Measurements from ENCODE around the gene NEURL1. TPM values are rescaled to one million over a fixed set of nuclear protein-coding genes. Genes with fewer than 3 reads are reported as not detected.

NEURL1 gene
- total RNA-seq, 1 experiment from 2014 or later = 1.7 TPM

DNA sequence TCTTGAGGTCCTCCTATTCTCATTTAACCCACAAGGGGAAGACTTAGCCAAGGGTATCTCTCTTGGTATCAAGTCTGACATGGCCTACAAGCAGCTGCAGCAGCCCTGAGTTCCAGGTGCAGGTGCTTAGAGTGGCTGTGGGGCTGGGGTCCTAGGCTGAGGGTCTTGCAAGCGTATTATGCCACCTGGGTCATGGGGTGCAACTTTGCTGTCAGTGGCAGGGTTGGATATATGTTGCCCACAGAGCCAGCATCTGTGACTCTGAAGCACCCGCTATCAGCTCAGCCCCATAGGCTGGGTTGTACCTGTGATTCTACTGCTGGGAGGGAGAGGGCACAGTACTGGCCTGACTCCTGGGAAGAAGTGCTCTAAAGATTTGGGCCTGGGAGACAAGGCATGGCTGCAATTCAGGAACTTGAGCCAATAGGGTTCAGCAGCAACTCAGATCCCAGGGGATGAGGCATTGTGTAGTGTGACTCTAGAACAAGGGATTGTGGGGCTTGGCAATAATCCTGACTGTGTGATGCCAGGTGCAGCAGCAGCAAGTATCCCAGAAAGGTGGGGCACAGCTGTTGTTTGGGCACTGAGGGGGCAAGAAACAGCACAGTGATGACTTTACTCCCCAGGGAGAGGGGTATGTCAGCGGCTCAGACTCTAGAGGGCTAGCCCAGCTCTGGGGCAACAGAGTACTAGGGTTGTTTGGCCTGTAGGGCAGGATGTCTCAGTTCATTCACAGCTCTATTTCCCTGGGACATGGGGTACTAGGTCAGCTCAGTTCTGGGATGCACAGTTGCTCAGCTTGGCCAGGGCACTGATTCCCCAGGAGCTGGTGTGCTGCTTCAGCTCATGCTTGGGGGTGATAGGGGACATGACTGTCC is 41.4 kb downstream of the NEURL1 start:
- DNase-seq = no peak
- TF ChIP-seq, protein P1, sequence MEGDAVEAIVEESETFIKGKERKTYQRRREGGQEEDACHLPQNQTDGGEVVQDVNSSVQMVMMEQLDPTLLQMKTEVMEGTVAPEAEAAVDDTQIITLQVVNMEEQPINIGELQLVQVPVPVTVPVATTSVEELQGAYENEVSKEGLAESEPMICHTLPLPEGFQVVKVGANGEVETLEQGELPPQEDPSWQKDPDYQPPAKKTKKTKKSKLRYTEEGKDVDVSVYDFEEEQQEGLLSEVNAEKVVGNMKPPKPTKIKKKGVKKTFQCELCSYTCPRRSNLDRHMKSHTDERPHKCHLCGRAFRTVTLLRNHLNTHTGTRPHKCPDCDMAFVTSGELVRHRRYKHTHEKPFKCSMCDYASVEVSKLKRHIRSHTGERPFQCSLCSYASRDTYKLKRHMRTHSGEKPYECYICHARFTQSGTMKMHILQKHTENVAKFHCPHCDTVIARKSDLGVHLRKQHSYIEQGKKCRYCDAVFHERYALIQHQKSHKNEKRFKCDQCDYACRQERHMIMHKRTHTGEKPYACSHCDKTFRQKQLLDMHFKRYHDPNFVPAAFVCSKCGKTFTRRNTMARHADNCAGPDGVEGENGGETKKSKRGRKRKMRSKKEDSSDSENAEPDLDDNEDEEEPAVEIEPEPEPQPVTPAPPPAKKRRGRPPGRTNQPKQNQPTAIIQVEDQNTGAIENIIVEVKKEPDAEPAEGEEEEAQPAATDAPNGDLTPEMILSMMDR (conservative IDR thresholded peaks at IDR 0.05; ENCODE audit: low read depth, low read length) = no peak
- TF ChIP-seq EZH2phosphoT487 (IDR thresholded peaks at IDR 0.05; ENCODE audit: borderline replicate concordance, low read length) (no peak), EZH2 (IDR thresholded peaks at IDR 0.05; ENCODE audit: low read length, unreplicated experiment) (no peak)
- Histone ChIP-seq H3K36me3 (ENCODE audit: low read depth, low read length) (no peaks in the 10 kb centered on the region), H3K4me3 (ENCODE audit: low read length) (no peak overlapping the region), H3K9me3 (ENCODE audit: low read length) (no peaks in the 10 kb centered on the region), H3K9ac (ENCODE audit: low read length) (no peak overlapping the region), H3K79me2 (ENCODE audit: low read length) (no peaks in the 10 kb centered on the region), H3K4me2 (ENCODE audit: low read length) (no peak overlapping the region), H3K27me3 (ENCODE audit: low read length) (no peaks in the 10 kb centered on the region), H3K27ac (ENCODE audit: low read length) (no peak overlapping the region), H3K9me2 (replicated peaks; ENCODE audit: low read length) (no peaks in the 10 kb centered on the region), H3K4me1 (ENCODE audit: insufficient read depth, low read length) (no peaks in the 10 kb centered on the region), H3F3A (ENCODE audit: low read length, unreplicated experiment) (no peaks in the 10 kb centered on the region), H4K20me1 (ENCODE audit: low read length) (no peaks in the 10 kb centered on the region), H2AFZ (ENCODE audit: low read length) (no peak overlapping the region)
- no TSS peak for BruUV-seq (replicated peaks)
- ChIA-PET CTCF (no interaction called here), POLR2A (ENCODE audit: unreplicated experiment) (no interaction called here)
- no peak for ATAC-seq
- intact Hi-C loops (cut with micrococcal nuclease) = no loop called here

DNA sequence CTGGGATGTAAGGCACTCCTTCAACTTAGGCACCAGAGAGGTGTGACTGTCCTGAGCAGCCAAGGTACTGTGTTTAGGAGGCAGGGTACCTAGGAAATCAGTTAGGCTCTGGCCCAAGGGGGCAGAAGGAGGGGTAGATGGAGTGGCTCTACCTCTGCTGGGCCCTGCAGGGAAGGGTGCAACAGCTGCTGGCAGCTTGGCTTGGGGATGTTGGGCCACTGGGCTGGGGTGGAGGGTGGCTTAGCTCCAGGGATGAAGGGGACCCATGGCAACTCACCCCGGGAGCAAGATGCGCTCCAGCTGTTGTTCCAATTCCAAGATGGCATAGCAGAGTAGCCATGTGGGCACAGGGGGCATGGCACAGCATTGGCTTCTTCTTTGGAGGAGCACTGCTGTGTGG is 42.1 kb downstream of the NEURL1 start:
- no peak for ATAC-seq
- no peak for DNase-seq
- H3K9me2 ChIP-seq (replicated peaks; ENCODE audit: low read length) = no peaks in the 10 kb centered on the region
- no TSS peak for BruUV-seq (replicated peaks)
- no peak overlapping the region for H3K4me3 ChIP-seq (ENCODE audit: low read length)
- H3K4me1 ChIP-seq (ENCODE audit: insufficient read depth, low read length) = no peaks in the 10 kb centered on the region
- no peaks in the 10 kb centered on the region for H3K9me3 ChIP-seq (ENCODE audit: low read length)
- H3K36me3 ChIP-seq (ENCODE audit: low read depth, low read length) = no peaks in the 10 kb centered on the region
- POLR2A ChIA-PET (ENCODE audit: unreplicated experiment) = no interaction called here
- intact Hi-C loops (cut with micrococcal nuclease) = no loop called here
- H4K20me1 ChIP-seq (ENCODE audit: low read length) = no peaks in the 10 kb centered on the region
- no peaks in the 10 kb centered on the region for H3K79me2 ChIP-seq (ENCODE audit: low read length)
- TF ChIP-seq EZH2 (IDR thresholded peaks at IDR 0.05; ENCODE audit: low read length, unreplicated experiment) (no peak), EZH2phosphoT487 (IDR thresholded peaks at IDR 0.05; ENCODE audit: borderline replicate concordance, low read length) (no peak)
- TF ChIP-seq, protein P1 (conservative IDR thresholded peaks at IDR 0.05; ENCODE audit: low read depth, low read length) = no peak
- no peak overlapping the region for H3K4me2 ChIP-seq (ENCODE audit: low read length)
- no peaks in the 10 kb centered on the region for H3K27me3 ChIP-seq (ENCODE audit: low read length)
- H3K27ac ChIP-seq (ENCODE audit: low read length) = no peak overlapping the region
- H3K9ac ChIP-seq (ENCODE audit: low read length) = no peak overlapping the region
- H3F3A ChIP-seq (ENCODE audit: low read length, unreplicated experiment) = no peaks in the 10 kb centered on the region
- CTCF ChIA-PET = no interaction called here
- no peak overlapping the region for H2AFZ ChIP-seq (ENCODE audit: low read length)

DNA sequence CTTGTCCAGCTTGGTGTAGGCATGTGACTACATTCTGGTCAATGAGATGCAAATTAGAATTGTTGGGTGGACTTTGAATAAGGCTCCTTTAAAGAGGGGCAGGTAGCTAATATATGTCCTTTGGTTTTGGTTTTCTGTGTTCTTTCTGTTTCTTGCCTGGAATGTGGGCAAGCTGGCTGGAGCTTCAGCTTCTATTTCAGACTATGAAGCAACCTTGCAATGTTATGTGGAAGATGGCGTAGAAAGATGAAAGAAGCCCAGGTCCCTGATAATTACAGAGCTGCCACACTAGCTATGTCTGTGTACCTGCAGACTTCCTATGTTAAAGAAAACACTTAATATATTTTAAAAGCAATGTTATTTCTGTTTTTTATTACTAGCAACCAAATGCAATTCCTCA is 46.2 kb downstream of the NEURL1 start:
- Histone ChIP-seq H3K9ac (ENCODE audit: low read length) (no peak overlapping the region), H4K20me1 (ENCODE audit: low read length) (no peaks in the 10 kb centered on the region), H3F3A (ENCODE audit: low read length, unreplicated experiment) (no peaks in the 10 kb centered on the region), H3K27ac (ENCODE audit: low read length) (no peak overlapping the region), H2AFZ (ENCODE audit: low read length) (no peak overlapping the region), H3K4me1 (ENCODE audit: insufficient read depth, low read length) (peaks cover 11% of the 10 kb centered on the region), H3K79me2 (ENCODE audit: low read length) (no peaks in the 10 kb centered on the region), H3K4me3 (ENCODE audit: low read length) (no peak overlapping the region), H3K36me3 (ENCODE audit: low read depth, low read length) (no peaks in the 10 kb centered on the region), H3K9me3 (ENCODE audit: low read length) (no peaks in the 10 kb centered on the region), H3K9me2 (replicated peaks; ENCODE audit: low read length) (no peaks in the 10 kb centered on the region), H3K27me3 (ENCODE audit: low read length) (no peaks in the 10 kb centered on the region), H3K4me2 (ENCODE audit: low read length) (no peak overlapping the region)
- ATAC-seq (no peak), DNase-seq (no peak)
- intact Hi-C loops (cut with micrococcal nuclease) = no loop called here
- ChIA-PET POLR2A (ENCODE audit: unreplicated experiment) (no interaction called here), CTCF (no interaction called here)
- BruUV-seq (replicated peaks) = no TSS peak
- TF ChIP-seq EZH2 (IDR thresholded peaks at IDR 0.05; ENCODE audit: low read length, unreplicated experiment) (no peak), EZH2phosphoT487 (IDR thresholded peaks at IDR 0.05; ENCODE audit: borderline replicate concordance, low read length) (no peak)
- TF ChIP-seq, protein P1 (conservative IDR thresholded peaks at IDR 0.05; ENCODE audit: low read depth, low read length) = no peak

Measured in PC-3 (cell line).